Measurements from ENCODE around the gene WNT6. TPM values are rescaled to one million over a fixed set of nuclear protein-coding genes. Genes with fewer than 3 reads are reported as not detected.

Gene WNT6
- under 1 TPM; 0.36 to 0.61 (median 0.43) TPM for polyA plus RNA-seq (ENCODE audit: insufficient read length in 3 of 3)
- long read RNA-seq, donor 1, partial matches to known transcripts, result 0 of 1 reads
- long read RNA-seq, donor 1, other reads (novel, unspliced or antisense), result 0 of 1 reads
- long read RNA-seq, donor 2, result 0 reads
- long read RNA-seq, donor 3, partial matches to known transcripts, result 0 of 1 reads
- long read RNA-seq, donor 3, other reads (novel, unspliced or antisense), result 0 of 1 reads
- long read RNA-seq, donor 4, partial matches to known transcripts, result 0 of 1 reads
- long read RNA-seq, donor 4, other reads (novel, unspliced or antisense), result 0 of 1 reads
- long read RNA-seq, donor 5, result 0 reads
- long read RNA-seq, donor 6, partial matches to known transcripts, result 0 of 1 reads
- long read RNA-seq, donor 6, other reads (novel, unspliced or antisense), result 0 of 1 reads
- long read RNA-seq, donor 7, partial matches to known transcripts, result 0 of 1 reads
- long read RNA-seq, donor 7, other reads (novel, unspliced or antisense), result 0 of 1 reads
- long read RNA-seq, donor 8, result 0 reads
- long read RNA-seq, donor 9, result 0 reads
- long read RNA-seq, donor 10, result 0 reads
- long read RNA-seq, donor 11, partial matches to known transcripts, result 0 of 1 reads
- long read RNA-seq, donor 11, other reads (novel, unspliced or antisense), result 0 of 1 reads
- long read RNA-seq, donor 12, partial matches to known transcripts, result 0 of 1 reads
- long read RNA-seq, donor 12, other reads (novel, unspliced or antisense), result 0 of 1 reads
- long read RNA-seq, donor 13, partial matches to known transcripts, result 0 of 1 reads
- long read RNA-seq, donor 13, other reads (novel, unspliced or antisense), result 0 of 1 reads
- long read RNA-seq, donor 14, result 0 reads
- long read RNA-seq, donor 15, result 0 reads
- long read RNA-seq, donor 16, result 0 reads

- no peak for DNase-seq
Observed at GRCh38 chr2:218859556-218859987, at the start of gene WNT6. Gene WNT6, plus strand, starts transcription at chr2:218859805. Its CDS starts 233 bp downstream, at chr2:218860038.

GRCh38 chr2:218810256-218810655 is 49.3 kb upstream of the WNT6 start:
- DNase-seq, result no peak

DNA sequence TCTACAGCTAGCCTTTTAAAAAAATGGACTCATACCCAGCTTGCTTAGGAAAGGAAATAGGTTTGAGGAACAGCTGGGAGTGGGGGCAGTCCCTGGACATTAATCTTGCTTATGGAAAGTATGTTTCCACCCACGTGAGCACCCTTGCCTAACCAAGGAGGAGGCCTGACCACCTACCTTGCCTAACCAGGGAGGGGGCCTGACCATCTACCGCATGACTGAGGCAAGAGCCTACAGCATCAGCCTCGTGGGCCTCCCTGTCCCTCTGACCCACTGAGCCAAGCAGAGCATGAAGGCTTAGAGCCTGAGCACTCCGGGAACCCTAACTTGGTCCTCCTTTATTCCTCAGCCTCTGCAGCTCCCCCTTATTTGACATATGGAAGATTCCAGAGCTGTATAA is 48.2 kb upstream of the WNT6 start:
- no peak for DNase-seq

DNA sequence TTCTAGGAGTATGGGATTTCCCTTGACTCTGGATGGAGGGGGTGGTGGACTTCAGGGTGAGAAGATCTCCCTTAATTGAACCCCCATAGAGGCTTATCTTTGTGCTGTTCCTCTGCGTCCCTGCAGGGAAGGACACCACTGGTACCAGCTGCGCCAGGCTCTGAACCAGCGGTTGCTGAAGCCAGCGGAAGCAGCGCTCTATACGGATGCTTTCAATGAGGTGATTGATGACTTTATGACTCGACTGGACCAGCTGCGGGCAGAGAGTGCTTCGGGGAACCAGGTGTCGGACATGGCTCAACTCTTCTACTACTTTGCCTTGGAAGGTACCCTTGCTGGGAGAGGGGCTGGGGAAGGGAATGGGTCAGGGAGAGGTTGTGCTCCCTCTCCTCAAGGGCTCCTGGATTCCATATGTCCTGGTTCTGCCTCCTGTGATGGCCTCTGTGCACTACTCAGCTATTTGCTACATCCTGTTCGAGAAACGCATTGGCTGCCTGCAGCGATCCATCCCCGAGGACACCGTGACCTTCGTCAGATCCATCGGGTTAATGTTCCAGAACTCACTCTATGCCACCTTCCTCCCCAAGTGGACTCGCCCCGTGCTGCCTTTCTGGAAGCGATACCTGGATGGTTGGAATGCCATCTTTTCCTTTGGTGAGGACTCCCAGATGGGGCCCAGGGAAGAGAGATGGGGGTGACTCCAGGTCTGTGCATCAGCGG is 47.3 kb upstream of the WNT6 start:
- no peak for DNase-seq

DNA sequence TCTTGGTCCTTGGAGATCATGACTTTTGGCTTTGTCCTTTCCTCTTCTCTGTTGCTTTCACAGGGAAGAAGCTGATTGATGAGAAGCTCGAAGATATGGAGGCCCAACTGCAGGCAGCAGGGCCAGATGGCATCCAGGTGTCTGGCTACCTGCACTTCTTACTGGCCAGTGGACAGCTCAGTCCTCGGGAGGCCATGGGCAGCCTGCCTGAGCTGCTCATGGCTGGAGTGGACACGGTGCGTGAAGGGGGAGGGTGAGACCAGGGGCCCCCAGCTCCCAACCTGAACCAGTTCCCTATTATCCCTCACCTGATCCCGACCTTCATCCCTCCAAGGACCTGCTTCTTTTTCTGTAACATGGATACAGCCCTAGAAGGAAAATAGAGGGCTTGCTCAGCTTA is 46.7 kb upstream of the WNT6 start:
- no peak for DNase-seq

- DNase-seq, result no peak
Observed at GRCh38 chr2:218813771-218814460, 45.7 kb upstream of the WNT6 start.

GRCh38 chr2:218814540-218815243 is 44.9 kb upstream of the WNT6 start:
- no peak for DNase-seq

- no peak for DNase-seq
Observed at GRCh38 chr2:218815244-218815637, 44.4 kb upstream of the WNT6 start.

DNA sequence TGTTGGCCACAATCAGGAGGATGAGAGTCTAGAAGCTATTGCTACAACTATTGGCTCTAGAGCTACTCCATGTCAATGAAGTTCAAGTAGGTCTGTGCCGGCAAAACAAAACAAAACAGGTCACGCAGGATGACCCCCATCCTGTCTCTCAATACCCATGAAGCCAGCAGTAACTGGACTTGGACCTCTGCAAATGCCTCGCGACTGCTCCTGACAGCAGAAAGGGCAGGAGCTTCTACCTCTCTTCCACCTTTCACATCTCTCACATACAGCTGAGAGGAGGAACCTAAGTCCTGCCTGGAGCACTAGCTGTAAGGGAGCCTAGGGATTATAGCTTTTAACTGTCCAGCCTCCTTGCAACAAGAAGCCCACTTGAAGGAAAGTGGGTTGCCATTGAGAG is 44.0 kb upstream of the WNT6 start:
- no peak for DNase-seq

DNA sequence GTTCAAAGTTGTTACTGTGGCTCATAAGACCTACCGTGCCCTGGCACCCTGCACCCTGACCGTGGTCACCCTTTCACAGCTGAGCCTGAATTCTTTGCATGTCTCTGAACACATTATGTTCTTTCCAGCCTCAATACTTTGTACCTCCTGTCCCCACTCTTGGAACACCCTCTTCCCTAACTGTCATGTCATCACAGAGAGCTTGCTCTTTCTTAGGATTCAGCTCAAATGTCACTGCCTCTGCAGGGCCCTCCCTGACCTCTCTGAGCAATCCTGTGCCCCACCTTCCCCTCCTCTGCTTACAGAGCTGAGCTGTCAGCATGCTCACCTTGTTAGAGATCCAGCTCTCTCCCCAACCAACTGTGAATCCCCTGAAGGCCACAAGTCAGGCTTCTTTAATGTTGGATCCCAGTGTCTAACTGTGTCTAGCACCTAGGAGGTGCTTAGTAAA is 43.0 kb upstream of the WNT6 start:
- no peak for DNase-seq

- no peak for DNase-seq
Observed at GRCh38 chr2:218819093-218819492, 40.5 kb upstream of the WNT6 start.

GRCh38 chr2:218820746-218821369 is 38.7 kb upstream of the WNT6 start:
- DNase-seq, result no peak

DNA sequence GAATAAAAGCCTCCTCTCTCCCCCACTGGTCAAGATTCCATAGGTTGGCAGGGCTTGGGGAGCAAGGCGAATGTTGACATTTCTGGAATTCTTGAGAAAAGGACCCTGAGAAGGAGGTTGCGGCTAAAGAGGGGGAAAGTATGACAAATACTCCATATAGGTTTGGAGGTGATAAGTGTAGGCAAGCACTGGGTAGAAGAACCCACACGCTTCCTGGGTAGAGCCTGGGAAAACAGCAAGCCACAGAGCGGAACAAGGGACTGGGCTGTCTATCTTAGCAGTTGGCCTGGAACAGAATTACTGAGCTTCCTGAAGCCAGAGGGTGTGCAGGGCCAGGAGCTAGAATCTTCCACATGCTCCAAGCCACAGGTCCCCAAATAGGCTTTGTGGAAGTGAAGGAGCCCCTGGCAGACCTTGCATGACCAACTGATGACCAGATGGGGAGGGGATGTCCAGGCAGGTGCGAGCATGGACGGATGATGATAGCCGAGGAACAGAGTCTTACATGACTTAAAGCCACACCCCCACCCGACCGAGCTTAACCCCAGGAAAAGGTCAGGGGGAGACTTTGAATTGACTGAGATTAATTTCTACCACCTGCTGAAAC is 37.9 kb upstream of the WNT6 start:
- no peak for DNase-seq

DNA sequence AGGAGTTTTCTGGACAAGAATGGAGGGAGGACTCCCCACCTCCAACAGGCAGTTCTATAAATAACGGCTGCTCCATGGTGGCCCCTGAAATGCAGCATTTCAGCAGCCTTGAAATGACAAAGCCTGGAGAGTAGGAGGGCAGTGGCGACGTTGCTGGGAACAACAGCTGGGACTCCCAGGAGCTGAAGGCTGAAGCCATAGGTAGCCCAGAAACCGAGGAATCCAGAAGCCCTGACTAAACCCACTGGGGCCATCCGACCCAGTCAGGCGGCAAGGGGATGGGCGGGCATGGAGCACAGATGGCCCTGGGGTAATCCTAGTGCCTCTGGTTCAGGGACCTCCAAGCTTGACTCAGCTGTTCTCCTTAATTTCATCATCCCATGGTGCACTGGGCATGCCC is 37.0 kb upstream of the WNT6 start:
- no peak for DNase-seq

DNA sequence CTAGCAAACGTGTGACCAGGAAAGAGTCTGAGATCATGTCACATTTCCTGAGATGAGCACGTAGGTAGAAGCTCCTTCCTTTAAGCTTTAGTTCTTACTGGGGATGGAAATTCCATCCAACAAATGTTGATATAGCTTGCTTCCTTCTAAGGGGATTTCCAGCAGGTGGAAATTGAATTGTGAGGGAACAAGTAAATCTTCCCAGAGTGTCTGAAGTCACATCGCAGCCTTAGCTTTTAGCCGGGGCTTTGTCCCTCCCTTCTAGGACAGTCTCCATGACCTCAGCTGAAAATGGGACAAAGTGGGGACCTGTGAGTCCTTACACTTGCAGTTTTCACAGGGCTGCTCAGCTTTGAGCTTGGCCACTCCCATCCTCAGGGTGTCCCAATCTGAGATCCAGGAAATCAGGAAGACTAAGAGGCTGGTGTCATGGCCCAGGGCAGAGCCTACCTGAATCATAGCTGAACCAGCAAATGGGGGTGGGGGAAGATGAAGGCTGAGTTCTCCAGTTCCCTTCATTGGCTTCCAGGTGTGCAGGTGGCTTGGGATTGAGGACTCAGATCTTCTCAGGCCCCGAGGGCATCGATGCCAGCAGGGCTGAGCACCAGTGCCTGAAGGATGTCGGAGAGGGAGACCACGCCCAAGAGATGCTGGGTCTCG is 36.3 kb upstream of the WNT6 start:
- no peak for DNase-seq

GRCh38 chr2:218824004-218824403 is 35.6 kb upstream of the WNT6 start:
- DNase-seq, result no peak

- no peak for DNase-seq
Observed at GRCh38 chr2:218826791-218827190, 32.8 kb upstream of the WNT6 start.

DNA sequence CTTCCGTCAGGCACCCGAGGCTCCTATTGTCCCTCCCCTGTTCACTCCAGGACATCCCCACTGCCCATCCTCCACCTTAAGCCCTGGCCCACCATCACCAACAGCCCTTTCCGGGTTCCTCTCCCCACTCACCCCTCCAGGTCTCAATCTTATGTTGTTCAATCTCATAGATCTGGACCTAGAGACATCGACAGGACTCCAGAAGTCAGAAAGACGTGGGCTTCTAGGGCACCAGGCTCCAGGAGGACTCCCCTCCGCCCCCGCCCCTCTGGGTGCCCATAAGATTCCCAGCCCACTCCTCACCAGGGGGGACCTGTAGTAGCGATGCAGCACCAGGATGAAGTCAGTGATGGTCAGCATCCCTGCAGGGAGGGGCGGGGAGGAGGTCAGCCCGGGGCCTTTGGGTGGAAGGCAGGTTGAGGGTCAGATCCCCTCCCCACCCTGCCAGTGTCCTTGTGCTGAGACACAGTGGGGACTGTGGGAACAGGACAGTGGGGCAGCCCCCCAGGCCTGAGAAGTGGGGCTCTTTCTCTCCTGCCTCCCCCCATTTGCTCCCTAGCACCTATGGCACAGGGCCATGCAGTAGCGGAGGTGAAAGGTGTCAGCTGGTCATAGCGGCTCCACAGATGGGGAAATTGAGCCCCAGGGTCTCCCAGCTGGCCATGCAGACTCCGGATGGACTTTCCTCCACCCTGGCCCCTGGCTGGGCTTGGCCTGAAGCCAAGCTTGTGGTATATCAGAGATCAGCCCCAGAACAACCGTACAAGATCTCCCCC is 31.7 kb upstream of the WNT6 start:
- DNase-seq, result no peak

GRCh38 chr2:218828477-218828778 is 31.2 kb upstream of the WNT6 start:
- no peak for DNase-seq
